IPS-NIHi7 (cell line): ENCODE data around the gene ORC2.

Experiments used
- DNase-seq: peaks from one replicate; pipeline ENCODE4 v3.0.0; 2012; ENCODE audit warnings: mixed read lengths; ENCODE audit errors: extremely low spot score

The ORC2 gene

GRCh38 chr2:200860092-200860795 is 103.2 kb downstream of the ORC2 start:
- no peak for DNase-seq
